ENCODE results near the gene CRAMP1.

- TF ChIP-seq, protein P1, sequence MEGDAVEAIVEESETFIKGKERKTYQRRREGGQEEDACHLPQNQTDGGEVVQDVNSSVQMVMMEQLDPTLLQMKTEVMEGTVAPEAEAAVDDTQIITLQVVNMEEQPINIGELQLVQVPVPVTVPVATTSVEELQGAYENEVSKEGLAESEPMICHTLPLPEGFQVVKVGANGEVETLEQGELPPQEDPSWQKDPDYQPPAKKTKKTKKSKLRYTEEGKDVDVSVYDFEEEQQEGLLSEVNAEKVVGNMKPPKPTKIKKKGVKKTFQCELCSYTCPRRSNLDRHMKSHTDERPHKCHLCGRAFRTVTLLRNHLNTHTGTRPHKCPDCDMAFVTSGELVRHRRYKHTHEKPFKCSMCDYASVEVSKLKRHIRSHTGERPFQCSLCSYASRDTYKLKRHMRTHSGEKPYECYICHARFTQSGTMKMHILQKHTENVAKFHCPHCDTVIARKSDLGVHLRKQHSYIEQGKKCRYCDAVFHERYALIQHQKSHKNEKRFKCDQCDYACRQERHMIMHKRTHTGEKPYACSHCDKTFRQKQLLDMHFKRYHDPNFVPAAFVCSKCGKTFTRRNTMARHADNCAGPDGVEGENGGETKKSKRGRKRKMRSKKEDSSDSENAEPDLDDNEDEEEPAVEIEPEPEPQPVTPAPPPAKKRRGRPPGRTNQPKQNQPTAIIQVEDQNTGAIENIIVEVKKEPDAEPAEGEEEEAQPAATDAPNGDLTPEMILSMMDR (IDR thresholded peaks at IDR 0.05) = peak; percentile 99 to 100 (median 99)
- TF ChIP-seq EP300 (IDR thresholded peaks at IDR 0.05) = peak in 1 of 2 donors; percentile 92
These were observed 93.7 kb downstream of the CRAMP1 start, which contains the start of gene MAPK8IP3 for GRCh38 chr16:1705688-1706385.

Data from tibial nerve (tissue), 4 donors.